Sigmoid colon (tissue), 7 donors: Measurements from ENCODE around the gene CEP250. TPM values are rescaled to one million over a fixed set of nuclear protein-coding genes. Genes with fewer than 3 reads are reported as not detected.
"Not testable (repeated sequence)": the region's sequence is repeated elsewhere in the genome, so short reads cannot be mapped to it uniquely, and the experiment has no call there.

Experiments
- DNase-seq: peaks from one replicate; pipeline ENCODE4 v3.0.0-alpha.2; 2019
- H3K27ac ChIP-seq, 4 donors: fragments of 200-600 bp; sonication (generic); one replicate each; pipeline ENCODE4 v1.5.1; 2016 to 2019; ENCODE audit warnings: mild to moderate bottlenecking in 1 of 4
- H3K27me3 ChIP-seq, 3 donors: fragments of 200-600 bp; sonication (generic); one replicate each; pipeline ENCODE4 v1.5.1; 2019; ENCODE audit warnings: mild to moderate bottlenecking in 1 of 3
- H3K36me3 ChIP-seq, 4 donors: fragments of 200-600 bp; sonication (generic); one replicate each; pipeline ENCODE4 v1.5.1; 2016 to 2019
- H3K4me1 ChIP-seq, 4 donors: fragments of 200-600 bp; sonication (generic); one replicate each; pipeline ENCODE4 v1.5.1; 2017 to 2019
- H3K4me3 ChIP-seq, 4 donors: fragments of 200-600 bp; sonication (generic); one replicate each; pipeline ENCODE4 v1.5.1; 2017 to 2019; ENCODE audit warnings: mild to moderate bottlenecking in 2 of 4, moderate library complexity in 1 of 4
- H3K9me3 ChIP-seq, 4 donors: fragments of 200-600 bp in 3 of 4; sonication (generic) in 3 of 4; one replicate each; pipeline versions ENCODE4 v1.5.1 to v1.6.1; 2013 to 2019
- EP300 ChIP-seq, 4 donors: sonication (generic); formaldehyde crosslinking; IDR thresholded peaks; one replicate each; pipeline ENCODE4 v1.6.1; 2017; ENCODE audit warnings: antibody characterized with exemption in 4 of 4
- POLR2A ChIP-seq, 2 donors: fragments of 450-650 bp; IDR thresholded peaks; one replicate each; pipeline ENCODE4 v1.6.1; 2016; ENCODE audit warnings: antibody characterized with exemption in 2 of 2, mild to moderate bottlenecking in 2 of 2, moderate library complexity in 2 of 2
- POLR2AphosphoS5 ChIP-seq, 4 donors: sonication (generic); formaldehyde crosslinking; IDR thresholded peaks; one replicate each; pipeline ENCODE4 v1.6.1; 2017; ENCODE audit warnings: antibody characterized with exemption in 4 of 4
- WGBS, 2 donors: extraction: QIAGEN DNeasy Blood & Tissue Kit; methylation state at CpG; one replicate each; pipeline ENCODE4 v1.1.7; 2013; 5-methylcytosine and 5-hydroxymethylcytosine counted together
- intact Hi-C: fragments of 100-400 bp; cut with DNase I; formaldehyde crosslinking; loops from one replicate; pipeline ENCODE4 v1.15.1; 2023
- polyA plus RNA-seq, 3 donors: library from polyadenylated mRNA; stranded (reverse); fragments of 200-250 nt; gene quantifications; one replicate each; pipeline ENCODE4 v1.2.3, GENCODE V29; 2013
- total RNA-seq, 4 donors: library from RNA; depleted of rRNA; stranded (reverse); fragments of >200 nt; gene quantifications; one replicate each; pipeline ENCODE4 v1.1.0, GENCODE V29; 2016
- TF ChIP-seq, protein P1 (sequence below), 4 experiments: fragments of 450-650 bp in 3 of 4; fragments of 200-600 bp in 1 of 4; IDR thresholded peaks; one replicate each; pipeline ENCODE4 v1.5.1; 2016 to 2019; ENCODE audit warnings: antibody characterized with exemption in 4 of 4, mild to moderate bottlenecking in 3 of 4, moderate library complexity in 2 of 4
- donor health status: healthy with polysubstance abuse.
- donor health status: Bipolar disorder and iron deficiency.
- donor health status: healthy.

Gene CEP250
- total and polyA plus RNA-seq, 7 donors, result 6.6 to 35.2 (median 16.4) TPM

DNA sequence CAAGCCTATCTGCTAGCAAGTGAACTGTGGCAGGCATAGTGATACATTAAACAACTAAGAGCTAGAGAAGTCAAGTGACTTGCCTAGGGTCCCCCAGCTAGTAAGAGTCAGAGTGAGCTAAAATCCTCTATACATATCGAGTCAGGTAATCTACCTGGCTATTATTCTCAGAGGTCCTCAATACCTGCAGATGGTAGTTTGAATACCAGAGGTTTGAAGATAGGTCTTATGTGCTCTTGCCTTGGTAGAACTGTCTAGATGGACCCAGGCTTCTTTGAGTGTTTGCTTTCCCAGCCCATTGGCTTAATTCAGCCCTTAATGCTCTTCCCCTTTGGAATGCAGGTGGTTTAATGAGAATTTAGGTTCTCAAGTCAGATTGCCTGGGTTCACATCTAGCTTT lies 87.6 kb downstream of the CEP250 start:
- DNase-seq, result no peak
- 86 to 98% methylated on average over 1 of the region's 1 CpG for WGBS, 2 donors
- no peak for TF ChIP-seq EP300 (IDR thresholded peaks at IDR 0.05)
- TF ChIP-seq, protein P1, sequence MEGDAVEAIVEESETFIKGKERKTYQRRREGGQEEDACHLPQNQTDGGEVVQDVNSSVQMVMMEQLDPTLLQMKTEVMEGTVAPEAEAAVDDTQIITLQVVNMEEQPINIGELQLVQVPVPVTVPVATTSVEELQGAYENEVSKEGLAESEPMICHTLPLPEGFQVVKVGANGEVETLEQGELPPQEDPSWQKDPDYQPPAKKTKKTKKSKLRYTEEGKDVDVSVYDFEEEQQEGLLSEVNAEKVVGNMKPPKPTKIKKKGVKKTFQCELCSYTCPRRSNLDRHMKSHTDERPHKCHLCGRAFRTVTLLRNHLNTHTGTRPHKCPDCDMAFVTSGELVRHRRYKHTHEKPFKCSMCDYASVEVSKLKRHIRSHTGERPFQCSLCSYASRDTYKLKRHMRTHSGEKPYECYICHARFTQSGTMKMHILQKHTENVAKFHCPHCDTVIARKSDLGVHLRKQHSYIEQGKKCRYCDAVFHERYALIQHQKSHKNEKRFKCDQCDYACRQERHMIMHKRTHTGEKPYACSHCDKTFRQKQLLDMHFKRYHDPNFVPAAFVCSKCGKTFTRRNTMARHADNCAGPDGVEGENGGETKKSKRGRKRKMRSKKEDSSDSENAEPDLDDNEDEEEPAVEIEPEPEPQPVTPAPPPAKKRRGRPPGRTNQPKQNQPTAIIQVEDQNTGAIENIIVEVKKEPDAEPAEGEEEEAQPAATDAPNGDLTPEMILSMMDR (IDR thresholded peaks at IDR 0.05), result no peak
- no peak for TF ChIP-seq POLR2AphosphoS5 (IDR thresholded peaks at IDR 0.05)
- TF ChIP-seq POLR2A (IDR thresholded peaks at IDR 0.05), result no peak
- H3K4me1 ChIP-seq, result peaks cover 0 to 15% (median 14%) of the 10 kb centered on the region in 4 donors
- no peaks in the 10 kb centered on the region for H3K9me3 ChIP-seq
- peaks cover 0 to 22% (median 11%) of the 10 kb centered on the region in 4 donors for H3K36me3 ChIP-seq
- no peak overlapping the region for H3K4me3 ChIP-seq
- intact Hi-C loops, result loop anchor here (5.0 to 10.0 kb wide), 4 partner anchors 74 to 154 kb away; partner anchors contain the start of genes CPNE1, NFS1, RBM12 and ROMO1
- no peaks in the 10 kb centered on the region for H3K27me3 ChIP-seq
- no peak overlapping the region for H3K27ac ChIP-seq

DNA sequence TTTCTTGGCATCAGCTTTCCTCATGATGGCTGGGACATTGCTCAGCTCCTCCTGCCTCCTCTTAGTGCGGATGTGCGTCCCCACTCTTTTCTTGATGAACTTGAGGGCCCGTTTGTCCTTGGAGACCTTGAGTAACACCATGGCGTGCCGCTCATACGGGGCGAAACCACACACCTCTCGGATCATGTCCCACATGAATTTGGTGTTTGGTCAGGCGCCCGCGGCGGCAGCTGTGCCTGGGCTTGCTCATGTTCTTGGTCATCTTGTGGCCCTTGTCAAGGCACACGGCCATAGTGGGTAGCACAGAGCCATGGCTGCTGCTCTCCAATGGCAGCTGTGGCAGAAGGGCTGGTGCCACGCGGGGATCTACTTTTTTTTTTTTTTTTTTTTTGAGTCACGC lies 89.0 kb downstream of the CEP250 start:
- 94 to 96% methylated on average over 16 of the region's 16 CpGs for WGBS, 2 donors
- DNase-seq, result no peak
- intact Hi-C loops, result loop anchor here (5.0 to 10.0 kb wide), 4 partner anchors 73 to 153 kb away; partner anchors contain the start of genes CPNE1, NFS1, RBM12 and ROMO1
- Histone ChIP-seq H3K4me3 (no peak overlapping the region), H3K36me3 (peaks cover 12 to 37% (median 22%) of the 10 kb centered on the region in 4 donors), H3K27ac (no peak overlapping the region), H3K27me3 (no peaks in the 10 kb centered on the region), H3K9me3 (no peaks in the 10 kb centered on the region), H3K4me1 (peaks cover 0 to 15% (median 14%) of the 10 kb centered on the region in 4 donors)
- no peak for TF ChIP-seq EP300 (IDR thresholded peaks at IDR 0.05)
- TF ChIP-seq POLR2A (IDR thresholded peaks at IDR 0.05), result no peak
- TF ChIP-seq, protein P1 (IDR thresholded peaks at IDR 0.05), result no peak

DNA sequence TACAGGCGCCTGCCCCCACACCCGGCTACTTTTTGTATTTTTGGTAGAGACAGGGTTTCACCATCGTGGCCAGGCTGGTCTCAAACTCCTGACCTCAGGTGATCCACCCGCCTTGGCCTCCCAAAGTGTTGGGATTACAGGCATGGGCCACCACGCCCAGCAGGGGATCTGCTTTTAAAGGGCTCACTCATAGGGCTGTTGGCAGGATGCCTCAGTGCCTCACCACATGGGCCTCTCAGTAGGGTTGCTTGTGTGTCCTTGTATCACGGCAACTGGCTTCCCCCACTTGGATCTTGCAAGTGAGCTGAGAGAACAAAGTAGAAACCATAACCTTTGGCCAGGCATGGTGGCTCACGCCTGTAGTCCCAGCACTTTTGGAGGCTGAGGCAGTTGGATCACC lies 89.5 kb downstream of the CEP250 start:
- 95 to 98% methylated on average over 7 of the region's 7 CpGs for whole genome bisulfite sequencing, 2 donors
- H3K9me3 ChIP-seq, result not testable (repeated sequence)

DNA sequence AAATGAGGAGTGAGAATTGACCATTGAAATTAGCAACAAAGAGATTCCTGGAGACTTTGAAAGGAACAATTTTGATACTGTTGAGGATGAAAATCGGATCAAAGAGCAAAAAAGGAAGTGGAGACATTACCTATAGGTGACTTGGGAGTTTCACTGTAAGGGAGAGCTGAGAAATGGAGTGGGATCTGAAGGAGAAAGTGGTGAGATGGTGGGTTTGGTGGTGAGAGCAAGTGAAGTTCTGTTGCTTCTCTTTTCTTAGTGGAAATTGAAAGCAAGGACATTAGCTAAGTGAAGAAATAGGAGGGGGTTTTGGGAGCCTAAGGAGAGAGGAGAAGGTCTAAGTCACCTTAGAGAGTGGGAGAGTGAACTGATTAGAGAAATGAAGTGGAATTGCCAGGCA lies 90.7 kb downstream of the CEP250 start:
- DNase-seq, result no peak
- WGBS, 2 donors, result 90 to 91% methylated on average over 1 of the region's 1 CpG
- peaks cover 24 to 54% (median 28%) of the 10 kb centered on the region in 4 donors for H3K36me3 ChIP-seq

More for the DNA sequence above, 89.5 kb downstream of the CEP250 start:
- H3K27ac ChIP-seq, DNase-seq, H3K4me3 ChIP-seq, H3K27me3 ChIP-seq: not testable (repeated sequence)
- Histone ChIP-seq H3K36me3 (peaks cover 17 to 42% (median 22%) of the 10 kb centered on the region in 4 donors), H3K4me1 (peaks cover 0 to 15% (median 14%) of the 10 kb centered on the region in 4 donors)
- intact Hi-C loops, result loop anchor here (5.0 to 10.0 kb wide), 4 partner anchors 72 to 152 kb away; partner anchors contain the start of genes CPNE1, NFS1, RBM12 and ROMO1

DNA sequence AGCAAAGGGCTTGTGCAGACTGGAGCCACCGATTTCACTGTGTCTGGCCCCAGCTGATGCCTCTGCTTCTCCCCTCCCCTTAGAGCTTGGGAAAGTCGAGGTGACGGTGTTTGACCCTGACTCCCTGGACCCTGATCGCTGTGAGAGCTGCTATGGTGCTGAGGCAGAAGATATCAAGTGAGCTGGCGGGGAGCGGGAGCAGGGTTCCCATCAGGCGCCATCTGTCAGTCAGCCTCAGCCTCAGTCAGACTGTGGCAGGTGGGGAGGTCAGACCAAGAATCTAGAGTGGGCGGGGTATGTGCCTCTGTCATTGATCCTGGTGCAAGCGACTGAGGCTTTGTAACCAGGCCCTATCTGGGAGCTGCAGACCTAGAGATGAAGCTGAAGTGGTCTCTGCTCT lies 91.9 kb downstream of the CEP250 start:
- intact Hi-C loops, result loop anchor here (10.0 kb wide), 1 partner anchor 117 kb away; the partner anchor contains the start of genes CPNE1 and RBM12

More for the DNA sequence above, 90.7 kb downstream of the CEP250 start:
- Histone ChIP-seq H3K27me3 (no peaks in the 10 kb centered on the region), H3K27ac (no peak overlapping the region), H3K4me1 (peaks cover 0 to 14% (median 14%) of the 10 kb centered on the region in 4 donors), H3K4me3 (no peak overlapping the region), H3K9me3 (no peaks in the 10 kb centered on the region)
- intact Hi-C loops, result loop anchor here (10.0 kb wide), 1 partner anchor 119 kb away; the partner anchor contains the start of genes CPNE1 and RBM12
- TF ChIP-seq, protein P1 (IDR thresholded peaks at IDR 0.05), result no peak
- no peak for TF ChIP-seq POLR2AphosphoS5 (IDR thresholded peaks at IDR 0.05)
- no peak for TF ChIP-seq EP300 (IDR thresholded peaks at IDR 0.05)
- no peak for TF ChIP-seq POLR2A (IDR thresholded peaks at IDR 0.05)

More for the DNA sequence above, 91.9 kb downstream of the CEP250 start:
- H3K9me3 ChIP-seq, result no peaks in the 10 kb centered on the region
- TF ChIP-seq POLR2A (IDR thresholded peaks at IDR 0.05) (no peak), EP300 (IDR thresholded peaks at IDR 0.05) (no peak), POLR2AphosphoS5 (IDR thresholded peaks at IDR 0.05) (no peak)
- TF ChIP-seq, protein P1 (IDR thresholded peaks at IDR 0.05), result no peak
- 85% methylated on average over 9 of the region's 9 CpGs for WGBS, 2 donors
- no peak overlapping the region for H3K27ac ChIP-seq
- no peak overlapping the region for H3K4me3 ChIP-seq
- peaks cover 26 to 66% (median 28%) of the 10 kb centered on the region in 4 donors for H3K36me3 ChIP-seq
- H3K4me1 ChIP-seq, result peaks cover 0 to 7% (median 6%) of the 10 kb centered on the region in 4 donors
- no peaks in the 10 kb centered on the region for H3K27me3 ChIP-seq
- DNase-seq, result no peak
